Activated naive CD4-positive, alpha-beta T cell treated with anti-CD3 and anti-CD28 coated beads, Interleukin-2, amount 50 U/mL, for 16 hours (primary cell): Measurements from ENCODE around the gene DAB1.

Experiments
- DNase-seq: peaks from one replicate; pipeline ENCODE4 v3.0.0-alpha.2; 2020

DAB1 gene

GRCh38 chr1:57210881-57211280 lies 213.0 kb downstream of the DAB1 start:
- DNase-seq = no peak

- DNase-seq = no peak
Measured at GRCh38 chr1:57209495-57209894, 214.4 kb downstream of the DAB1 start.

DNA sequence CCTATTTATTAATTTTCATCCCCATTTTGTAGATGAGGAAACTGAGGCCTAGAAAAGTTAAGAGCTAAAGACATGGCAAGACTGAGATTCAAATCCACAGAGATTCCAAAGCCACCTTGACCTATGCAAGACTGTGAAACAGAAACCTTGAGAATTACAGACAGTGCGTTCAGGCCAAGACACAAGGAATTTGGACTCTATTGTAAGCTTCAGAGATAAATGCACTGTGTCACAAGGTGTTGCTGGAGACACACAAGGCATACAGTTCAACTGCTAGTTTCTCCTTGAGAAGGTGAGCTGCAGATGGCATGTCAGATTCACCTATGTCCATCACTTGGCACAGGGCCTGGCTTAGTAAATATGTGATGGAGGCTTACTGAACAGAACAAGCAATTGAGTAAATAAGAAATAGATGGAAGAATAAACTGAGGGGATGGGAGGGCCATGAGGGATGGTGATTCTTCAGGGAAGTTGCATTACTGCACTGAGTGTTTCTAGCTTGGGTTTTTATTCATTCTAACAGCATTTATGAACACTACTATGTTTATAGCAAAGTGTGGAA lies 215.0 kb downstream of the DAB1 start:
- no peak for DNase-seq

GRCh38 chr1:57206038-57206437 lies 217.8 kb downstream of the DAB1 start:
- no peak for DNase-seq

DNA sequence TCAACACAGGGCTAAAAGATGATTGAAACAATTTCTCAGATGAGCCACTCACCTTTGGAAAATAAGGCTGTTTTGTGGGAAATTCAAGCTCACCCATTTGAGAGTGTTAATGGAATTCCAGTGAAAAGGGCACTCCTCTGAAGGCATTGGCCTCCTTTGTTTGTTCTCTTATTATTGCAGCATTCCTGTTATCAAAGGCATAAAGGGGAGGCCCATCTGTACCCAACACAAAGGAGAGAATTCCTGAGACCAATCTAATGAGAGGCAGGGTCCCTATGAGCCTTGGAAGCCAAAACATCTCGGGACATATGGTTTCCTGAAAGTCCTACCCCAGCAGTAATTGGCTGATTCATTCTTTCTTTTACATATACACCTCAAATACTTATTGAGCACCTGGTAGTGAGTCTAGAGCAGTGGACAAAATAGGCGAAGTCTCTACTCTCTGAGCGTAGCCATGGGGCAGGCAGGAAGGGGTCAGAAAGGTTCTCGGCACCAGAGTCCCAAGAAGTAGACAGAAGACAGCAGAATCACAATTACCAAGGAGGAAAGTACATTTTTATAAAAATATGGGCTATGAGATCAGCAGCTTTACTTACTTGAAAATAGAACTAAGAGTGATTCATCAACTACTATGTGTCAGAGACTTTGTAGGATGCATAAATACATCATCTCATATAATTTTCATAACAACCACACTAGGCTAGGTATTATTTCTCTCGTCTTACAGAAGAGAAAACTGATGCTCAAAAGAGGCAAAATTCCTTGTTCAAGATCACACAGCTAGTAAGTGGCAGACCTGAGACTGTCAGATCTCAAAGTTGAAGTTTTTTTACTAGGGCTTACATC lies 218.7 kb downstream of the DAB1 start:
- no peak for DNase-seq

DNA sequence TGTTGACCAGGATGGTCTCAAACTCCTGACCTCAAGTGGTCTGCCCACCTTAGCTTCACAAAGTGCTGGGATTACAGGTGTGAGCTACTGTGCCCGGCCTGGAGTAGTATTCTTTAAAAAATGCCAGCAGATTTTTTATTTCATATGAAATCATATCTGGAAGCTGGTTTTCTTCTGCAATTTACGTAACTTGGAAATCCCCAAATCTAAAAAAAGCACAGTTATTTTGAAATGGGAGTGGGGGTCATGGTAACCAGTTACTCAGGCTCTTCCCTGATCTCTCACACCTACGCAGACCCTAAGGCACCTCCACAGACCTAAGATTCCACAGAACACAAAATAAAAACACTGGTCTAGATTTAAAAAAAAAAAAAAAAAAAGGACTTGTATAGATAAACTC lies 219.8 kb downstream of the DAB1 start:
- no peak for DNase-seq

DNA sequence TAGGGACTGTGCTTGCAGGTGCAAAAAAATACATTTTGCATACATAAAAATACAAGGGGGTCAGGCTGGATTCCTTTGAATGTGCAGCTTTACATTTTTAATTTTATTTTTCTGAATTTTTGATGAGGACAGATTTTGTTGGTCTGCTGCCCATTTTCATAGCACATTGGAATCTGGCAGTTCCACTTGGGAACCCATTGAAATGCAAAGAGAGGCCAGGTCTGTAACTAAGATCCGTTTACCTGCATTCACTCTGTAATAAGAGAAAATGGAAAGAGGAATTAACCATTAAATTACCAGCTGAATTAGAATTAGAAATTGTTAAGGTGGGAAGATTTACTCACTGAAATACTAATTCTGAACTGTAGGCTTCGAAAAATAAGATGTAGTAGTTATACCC lies 221.6 kb downstream of the DAB1 start:
- no peak for DNase-seq

- no peak for DNase-seq
Measured at GRCh38 chr1:57198912-57199311, 224.9 kb downstream of the DAB1 start.

DNA sequence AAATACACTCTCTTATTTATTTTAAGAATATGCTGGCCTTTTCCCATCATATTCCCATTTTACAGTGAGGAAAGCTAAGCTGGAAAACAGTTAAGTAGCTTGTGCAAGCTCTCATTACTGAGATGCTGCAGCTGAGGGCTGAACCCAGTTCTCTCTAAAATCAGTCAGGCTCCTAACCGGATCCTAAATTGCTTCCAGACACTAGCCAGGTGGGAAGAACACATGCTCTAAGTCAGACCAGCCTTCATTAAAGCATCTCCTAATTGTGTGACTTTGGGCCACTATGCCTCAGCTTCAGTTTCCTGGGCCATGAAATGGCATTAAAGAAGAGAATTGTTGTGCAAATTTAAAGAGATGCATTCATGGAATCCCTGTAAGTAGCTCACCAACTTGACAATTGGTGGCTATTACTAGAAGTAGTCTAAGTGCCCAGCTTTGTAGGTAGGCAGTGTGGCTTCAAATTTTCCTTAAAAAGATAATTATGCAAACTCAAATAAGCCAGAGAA lies 228.4 kb downstream of the DAB1 start:
- DNase-seq = no peak

DNA sequence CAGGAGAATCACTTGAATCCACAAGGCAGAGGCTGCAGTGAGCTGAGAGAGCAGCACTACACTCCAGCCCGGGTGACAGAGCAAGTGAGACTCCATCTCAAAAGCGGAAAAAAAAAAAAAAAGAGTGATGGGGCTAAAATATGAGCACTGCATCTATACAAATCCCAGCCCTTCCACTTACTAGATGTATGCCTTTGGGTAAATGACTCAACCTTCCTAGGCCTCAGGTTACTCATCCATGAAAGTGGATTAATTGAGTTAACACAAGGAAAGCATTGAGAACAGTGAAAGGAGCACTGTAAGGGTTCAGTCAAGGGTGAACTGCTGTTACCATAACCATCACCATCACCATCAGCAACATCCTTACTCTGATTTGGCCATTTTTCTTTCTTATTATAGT lies 231.6 kb downstream of the DAB1 start:
- no peak for DNase-seq

- DNase-seq = no peak
Measured at GRCh38 chr1:57190898-57191297, 233.0 kb downstream of the DAB1 start.

DNA sequence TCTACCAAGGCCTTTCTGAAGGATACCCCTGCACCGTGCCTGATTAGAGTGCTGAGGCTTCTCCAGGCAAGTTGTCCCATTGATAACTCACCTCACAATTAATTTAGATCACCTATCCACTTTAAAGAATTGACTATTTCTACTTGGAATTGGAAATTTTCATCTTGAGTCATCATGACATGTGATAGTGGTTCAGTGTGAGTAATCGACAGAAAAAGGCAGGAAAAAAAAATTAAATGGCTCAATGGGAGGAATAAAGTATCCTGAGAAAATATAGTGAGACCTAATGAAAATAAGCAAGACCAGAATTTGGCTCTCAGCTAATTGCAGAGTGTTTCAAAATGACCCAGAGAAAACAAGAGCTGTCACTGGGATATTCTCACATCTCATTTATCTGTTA lies 235.7 kb downstream of the DAB1 start:
- no peak for DNase-seq

- no peak for DNase-seq
Measured at GRCh38 chr1:57186455-57186854, 237.4 kb downstream of the DAB1 start.

DNA sequence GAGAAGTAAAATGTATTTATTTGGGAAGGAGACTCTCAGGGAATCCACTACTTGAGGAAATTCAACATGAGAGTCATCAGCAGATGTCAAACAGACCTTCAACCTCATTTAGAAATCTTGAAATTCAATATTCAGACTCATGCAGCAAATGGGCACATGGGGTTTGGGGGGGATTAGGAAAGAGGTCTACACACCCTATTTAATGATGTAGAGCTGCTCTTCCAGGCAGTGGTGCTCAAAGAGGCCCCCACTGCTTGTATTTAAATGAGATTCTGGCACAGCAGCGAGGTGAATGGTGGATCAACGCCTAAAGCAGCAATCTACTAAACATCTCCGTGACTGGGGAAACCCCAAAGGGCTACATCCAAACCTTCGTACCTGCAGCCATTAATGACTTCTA lies 244.9 kb downstream of the DAB1 start:
- no peak for DNase-seq

DNA sequence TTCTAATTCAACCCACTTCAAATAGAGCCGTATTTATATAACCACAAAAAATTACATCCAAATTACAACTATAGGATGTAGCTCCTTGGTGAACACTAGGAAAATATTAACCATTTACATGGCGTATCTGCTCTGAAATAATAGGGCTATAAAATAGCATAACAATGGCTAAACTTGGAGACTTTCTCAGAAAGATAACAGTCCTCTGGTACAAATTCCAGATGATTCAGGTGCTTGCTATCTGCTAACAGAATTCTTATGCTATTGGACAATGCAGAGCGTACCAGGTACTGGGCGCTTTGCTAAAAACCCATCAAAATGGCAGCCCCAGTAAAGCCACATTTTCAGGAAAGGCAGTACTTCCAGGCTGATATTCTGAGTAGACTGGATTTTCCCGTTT lies 248.4 kb downstream of the DAB1 start:
- no peak for DNase-seq

GRCh38 chr1:57172040-57172439 lies 251.8 kb downstream of the DAB1 start:
- no peak for DNase-seq

DNA sequence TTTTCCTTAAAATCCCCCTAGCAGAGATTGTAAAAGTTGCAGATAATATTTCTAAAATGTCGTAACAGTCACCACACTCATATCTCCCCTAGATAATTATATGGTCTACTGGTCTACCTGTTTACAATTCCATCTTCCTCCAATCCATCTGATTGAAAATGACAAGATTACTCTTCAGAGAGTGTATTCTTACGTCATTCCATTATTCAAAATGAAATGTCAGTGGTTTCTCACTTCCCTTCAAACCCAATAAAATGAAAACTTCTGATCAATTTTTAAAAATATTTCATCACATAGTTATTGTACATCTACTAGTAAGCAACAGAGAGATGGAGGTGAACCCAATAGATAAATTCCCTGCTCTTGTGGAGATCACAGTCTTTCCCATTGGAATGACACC lies 255.9 kb downstream of the DAB1 start:
- no peak for DNase-seq

- DNase-seq = no peak
Measured at GRCh38 chr1:57165546-57165945, 258.3 kb downstream of the DAB1 start.

GRCh38 chr1:57164584-57164983 lies 259.3 kb downstream of the DAB1 start:
- no peak for DNase-seq

DNA sequence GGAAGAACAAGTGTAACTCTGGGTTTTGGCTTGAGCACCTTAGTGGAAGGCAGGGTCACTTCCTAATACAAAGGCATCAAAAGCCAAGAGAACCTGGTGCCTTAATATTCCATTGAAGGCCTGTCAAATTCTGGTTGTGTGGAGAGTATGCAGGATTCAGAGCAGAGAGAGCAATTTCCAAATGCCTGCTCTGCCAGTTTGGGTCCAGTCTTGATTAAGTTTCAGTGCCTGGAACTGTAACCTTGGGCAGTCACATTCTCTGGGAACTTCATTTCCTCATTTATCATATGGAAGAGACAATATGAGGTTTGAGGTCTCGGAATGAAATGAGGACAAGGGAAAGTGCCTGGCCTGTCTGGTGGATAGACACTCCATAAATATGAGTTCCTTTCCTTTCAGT lies 260.1 kb downstream of the DAB1 start:
- DNase-seq = no peak

GRCh38 chr1:57163325-57163724 lies 260.5 kb downstream of the DAB1 start:
- no peak for DNase-seq

GRCh38 chr1:57162607-57163261 lies 261.1 kb downstream of the DAB1 start:
- no peak for DNase-seq

GRCh38 chr1:57160594-57160993 lies 263.3 kb downstream of the DAB1 start:
- DNase-seq = no peak

DNA sequence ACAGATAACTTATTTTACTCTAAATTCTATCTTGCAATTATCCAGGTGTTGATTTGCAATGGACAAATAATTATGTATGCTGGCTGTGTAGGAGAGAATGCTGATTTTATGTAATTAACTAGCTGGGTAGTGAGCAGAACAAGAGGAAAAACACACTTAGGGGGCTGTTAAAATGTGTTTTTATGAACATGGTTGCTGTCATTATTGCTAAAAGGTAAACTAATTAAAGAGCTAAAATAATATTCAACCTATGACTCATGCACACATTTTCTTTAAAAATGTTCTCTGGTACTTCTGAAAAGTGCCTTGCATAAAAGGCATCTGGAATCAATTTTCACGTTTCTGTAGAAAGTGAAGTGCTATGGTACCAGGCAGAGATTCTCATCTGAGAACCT lies 265.3 kb downstream of the DAB1 start:
- no peak for DNase-seq
